Cerebellar cortex (tissue), 1 donor: ENCODE measurements around the gene INPP4B.
"Not testable (repeated sequence)": the region's sequence is repeated elsewhere in the genome, so short reads cannot be mapped to it uniquely, and the experiment has no call there.

Experiments used
- DNase-seq: peaks from one replicate; pipeline ENCODE4 v3.0.0-alpha.2; 2015; ENCODE audit warnings: low spot score

Gene INPP4B

DNA sequence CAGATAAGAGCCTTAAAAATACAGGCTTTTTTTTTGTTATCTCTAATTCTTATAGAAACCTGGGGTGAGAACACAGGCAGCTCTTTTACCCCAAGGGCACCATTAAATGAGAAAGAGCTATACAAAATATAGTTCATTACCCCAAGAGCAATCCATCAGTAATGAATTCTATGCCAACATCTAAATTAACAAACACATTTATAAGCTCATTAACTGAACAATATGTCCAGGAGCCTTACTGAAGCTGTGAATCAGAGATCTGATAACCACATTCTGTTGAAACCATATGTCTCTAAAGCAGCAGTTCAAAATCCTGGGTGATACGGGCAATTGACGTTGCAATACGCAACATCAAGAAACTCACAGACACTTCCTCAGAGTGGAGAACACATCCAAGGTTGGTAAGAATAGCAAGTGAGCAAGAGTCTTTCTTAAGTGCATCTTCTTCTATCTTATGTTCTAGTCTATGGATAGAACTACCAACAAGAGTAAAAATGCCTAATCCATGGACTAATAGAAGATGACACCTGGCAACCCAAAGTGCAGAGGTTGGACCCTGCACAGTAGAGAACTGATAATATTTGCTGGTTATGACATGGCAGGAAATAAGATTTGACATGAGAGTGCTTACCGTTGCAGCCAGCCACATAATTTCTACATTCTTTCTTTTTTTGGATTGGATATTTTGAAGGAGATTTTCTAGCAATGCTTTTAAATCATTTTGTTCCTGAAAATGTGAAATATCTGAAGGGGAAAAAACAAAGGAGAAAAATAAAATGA is 760.4 kb downstream of the INPP4B start:
- DNase-seq, result no peak

DNA sequence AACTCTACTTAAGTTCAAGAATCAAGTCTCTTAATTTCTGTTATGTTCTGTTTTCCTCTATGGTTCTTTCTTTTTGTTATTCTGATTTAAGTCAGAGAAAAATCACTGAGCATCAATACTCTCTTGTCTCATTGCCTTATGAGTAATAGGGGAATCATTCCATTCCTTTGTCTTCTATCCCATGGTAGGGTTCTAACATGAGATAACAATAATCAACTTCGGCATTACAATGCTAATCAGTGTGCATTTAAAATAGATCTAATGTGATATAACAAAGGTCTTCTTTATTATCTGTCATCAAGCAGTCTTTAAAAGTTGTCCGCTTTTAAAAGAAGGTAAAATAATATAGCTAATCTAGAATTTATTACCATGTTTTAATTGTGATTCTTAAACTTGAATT is 762.8 kb downstream of the INPP4B start:
- no peak for DNase-seq

GRCh38 chr4:142081025-142081424 is 765.1 kb downstream of the INPP4B start:
- no peak for DNase-seq

- DNase-seq, result no peak
Measured at GRCh38 chr4:142079959-142080358, 766.1 kb downstream of the INPP4B start.

GRCh38 chr4:142077048-142077447 is 769.1 kb downstream of the INPP4B start:
- DNase-seq, result no peak

DNA sequence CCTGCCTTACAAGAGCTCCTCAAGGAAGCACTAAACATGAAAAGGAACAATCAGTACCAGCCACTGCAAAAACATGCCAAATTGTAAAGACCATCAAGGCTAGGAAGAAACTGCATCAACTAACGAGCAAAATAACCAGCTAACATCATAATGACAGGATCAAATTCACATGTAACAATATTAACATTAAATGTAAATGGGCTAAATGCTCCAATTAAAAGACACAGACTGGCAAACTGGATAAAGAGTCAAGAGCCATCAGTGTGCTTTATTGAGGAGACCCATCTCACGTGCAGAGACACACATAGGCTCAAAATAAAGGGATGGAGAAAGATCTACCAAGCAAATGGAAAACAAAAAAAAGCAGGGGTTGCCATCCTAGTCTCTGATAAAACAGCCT is 777.8 kb downstream of the INPP4B start:
- DNase-seq, result not testable (repeated sequence)

DNA sequence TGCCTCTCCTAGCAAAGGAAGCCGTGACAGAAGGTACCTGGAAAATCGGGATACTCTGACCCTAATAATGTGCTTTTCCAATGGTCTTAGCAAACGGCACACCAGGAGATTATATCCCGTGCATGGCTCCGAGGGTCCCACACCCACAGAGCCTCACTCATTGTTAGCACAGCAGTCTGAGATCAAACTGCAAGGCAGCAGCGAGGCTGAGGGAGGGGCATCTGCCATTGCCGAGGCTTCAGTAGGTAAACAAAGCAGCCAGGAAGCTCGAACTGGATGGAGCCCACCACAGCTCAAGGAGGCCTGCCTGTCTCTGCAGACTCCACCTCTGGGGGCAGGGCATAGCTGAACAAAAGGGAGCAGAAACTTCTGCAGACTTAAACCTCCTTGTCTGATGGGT is 779.5 kb downstream of the INPP4B start:
- not testable (repeated sequence) for DNase-seq

DNA sequence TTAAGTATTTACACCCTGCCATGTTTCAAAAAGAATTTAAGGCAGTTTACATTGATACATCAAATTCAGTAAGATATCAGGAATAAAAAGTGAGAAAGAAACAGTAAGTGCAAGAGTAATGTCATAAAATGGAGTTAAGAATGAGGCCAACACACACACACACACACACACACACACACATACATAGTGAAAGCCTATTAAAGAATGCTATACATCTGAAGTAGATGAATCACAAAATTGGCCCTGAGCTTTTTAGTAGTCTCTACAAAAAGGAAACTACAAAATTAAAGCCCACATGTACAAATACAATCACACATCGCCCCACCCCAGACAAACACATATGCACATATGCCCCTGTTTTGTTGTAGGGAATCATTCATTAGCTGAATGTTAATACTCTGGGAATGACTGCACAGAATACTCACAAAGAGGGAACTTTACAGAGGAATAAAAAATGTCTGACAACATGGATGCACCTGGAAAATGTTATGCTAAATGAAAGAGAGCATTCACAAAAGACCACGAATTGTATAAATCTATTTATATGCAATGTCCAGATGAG is 780.9 kb downstream of the INPP4B start:
- no peak for DNase-seq

DNA sequence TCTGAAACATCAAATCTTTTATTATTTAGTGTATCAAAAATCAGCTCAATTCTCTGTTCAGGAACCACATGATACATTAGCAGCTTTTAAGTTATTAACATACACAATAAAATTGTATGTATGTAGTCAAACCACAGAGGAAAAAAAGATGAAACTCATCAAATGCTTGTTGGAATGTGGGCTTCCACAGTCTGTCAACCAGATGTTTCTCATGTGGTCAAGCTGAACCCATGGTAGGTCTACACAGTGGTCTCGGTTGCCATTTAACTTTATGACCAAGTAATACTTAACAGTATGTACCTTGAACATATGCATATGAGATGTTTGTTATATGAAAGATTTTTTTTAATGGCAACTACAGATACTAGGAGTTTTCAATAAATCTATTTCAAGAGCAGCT is 781.9 kb downstream of the INPP4B start:
- no peak for DNase-seq

- DNase-seq, result no peak
Measured at GRCh38 chr4:142045996-142046395, 800.1 kb downstream of the INPP4B start.

GRCh38 chr4:142044271-142044670 is 801.8 kb downstream of the INPP4B start:
- no peak for DNase-seq

DNA sequence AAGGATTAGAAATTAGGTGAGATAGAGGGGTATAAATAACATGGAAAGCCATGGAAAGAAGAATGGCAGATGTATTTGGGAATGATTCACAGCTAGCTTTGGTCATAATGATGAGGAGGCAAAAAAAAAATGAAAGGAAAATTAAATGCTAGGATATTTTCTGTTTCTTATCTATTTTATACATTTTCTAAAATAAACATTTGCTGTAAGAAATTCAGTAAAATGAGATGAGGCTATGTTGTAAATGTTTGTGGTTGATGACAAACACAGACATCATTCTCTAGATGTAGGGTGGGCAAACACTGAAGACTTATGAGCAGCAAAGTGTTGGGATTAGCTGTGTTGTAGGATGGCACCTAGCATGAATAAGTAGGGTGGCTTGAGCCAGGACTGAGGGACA is 802.6 kb downstream of the INPP4B start:
- no peak for DNase-seq

DNA sequence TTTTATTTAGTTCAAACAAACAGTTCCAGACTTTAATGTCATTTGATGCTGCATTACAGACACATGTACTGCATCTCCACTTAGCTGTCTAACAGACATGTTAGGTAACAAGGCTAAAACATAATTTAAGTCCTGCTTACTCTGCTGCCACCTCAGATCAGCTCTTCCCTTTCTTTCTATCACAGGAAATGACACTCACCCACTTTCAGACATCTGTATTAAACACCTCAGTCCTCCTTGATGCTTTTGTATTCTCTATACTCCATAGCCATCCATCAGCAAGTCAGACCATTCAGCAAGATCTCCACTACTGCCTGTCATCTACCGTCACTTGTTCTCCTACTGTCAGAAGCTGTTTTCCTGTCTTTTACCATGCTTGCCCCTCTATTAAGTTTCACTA is 804.3 kb downstream of the INPP4B start:
- DNase-seq, result no peak

GRCh38 chr4:142040043-142040442 is 806.1 kb downstream of the INPP4B start:
- DNase-seq, result no peak

GRCh38 chr4:142036795-142037583 is 809.1 kb downstream of the INPP4B start:
- DNase-seq, result no peak

- DNase-seq, result no peak
Measured at GRCh38 chr4:142035566-142035965, 810.5 kb downstream of the INPP4B start.

DNA sequence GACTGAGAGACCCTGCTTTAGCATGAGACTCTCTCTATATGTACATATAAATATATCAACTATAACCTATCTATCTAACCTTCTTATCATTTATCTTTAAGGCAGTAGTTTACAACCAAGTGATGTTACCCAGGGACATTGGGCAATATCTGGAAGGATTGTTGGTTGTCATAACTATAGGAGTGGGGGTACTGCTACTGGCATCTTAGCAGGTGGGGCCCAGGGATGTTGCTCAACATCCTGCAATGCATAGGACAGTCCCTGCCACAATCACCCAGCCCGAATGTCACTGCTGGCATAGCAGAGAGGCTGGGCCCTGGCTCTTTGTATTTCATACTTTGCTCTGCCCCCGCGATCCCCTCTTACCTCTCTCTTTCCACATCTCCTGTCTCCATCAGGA is 812.0 kb downstream of the INPP4B start:
- DNase-seq, result no peak

DNA sequence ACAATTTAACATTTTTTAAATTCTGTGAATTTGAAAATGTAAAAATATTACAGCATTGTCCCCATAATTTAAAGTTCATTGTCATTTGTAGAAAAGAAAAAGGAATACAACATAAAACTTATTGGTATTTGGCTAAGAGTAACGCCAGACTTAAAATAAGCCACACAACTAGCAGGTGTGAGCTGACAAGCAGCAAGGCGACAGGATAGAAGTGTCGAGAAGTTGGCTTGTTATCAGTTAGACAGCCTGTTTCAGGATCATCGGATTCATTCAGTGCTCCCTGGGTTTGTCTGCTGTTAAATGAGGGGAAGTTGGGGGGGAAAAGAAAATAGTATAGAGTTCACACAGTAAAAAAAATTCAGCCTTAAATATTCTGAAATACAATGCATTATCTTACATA is 816.1 kb downstream of the INPP4B start:
- DNase-seq, result no peak

GRCh38 chr4:142021761-142022160 is 824.3 kb downstream of the INPP4B start:
- DNase-seq, result no peak

DNA sequence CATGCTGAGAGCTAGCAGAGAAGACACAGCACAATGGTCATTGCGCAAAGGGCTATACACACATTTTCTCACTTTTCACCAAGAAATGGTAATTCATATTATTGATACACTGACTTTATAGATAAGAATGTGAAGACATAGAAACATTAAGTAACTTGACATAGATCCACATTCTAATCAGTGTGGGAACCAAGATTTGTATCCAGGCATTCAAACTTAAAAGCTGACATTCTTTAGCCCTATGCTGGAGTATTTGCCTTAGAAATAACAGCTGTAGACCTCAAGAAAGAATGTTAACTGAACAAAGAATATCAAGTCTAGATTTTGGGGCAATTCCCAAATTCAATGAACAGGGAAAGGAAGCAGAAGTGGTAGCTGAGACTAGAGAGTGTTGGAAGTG is 824.9 kb downstream of the INPP4B start:
- DNase-seq, result no peak

DNA sequence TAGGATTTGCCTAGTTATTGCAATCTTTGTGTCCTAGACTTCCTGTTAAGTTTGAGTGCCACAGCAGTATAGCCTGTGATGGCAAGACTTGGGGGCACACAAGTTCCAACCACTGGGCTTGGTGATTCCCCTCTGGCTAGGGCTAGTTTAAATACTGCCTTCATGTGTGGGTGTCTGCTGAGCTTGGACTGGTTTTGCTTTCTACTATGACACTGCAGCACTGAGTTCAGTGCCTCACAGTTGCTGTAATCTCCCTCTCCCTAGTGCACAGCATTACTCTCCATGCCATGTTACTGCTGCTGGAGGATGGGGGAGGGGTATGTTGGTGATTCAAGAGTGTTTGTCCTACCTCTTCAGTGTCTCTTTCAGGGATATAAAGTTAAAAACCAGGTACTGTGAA is 830.1 kb downstream of the INPP4B start:
- no peak for DNase-seq

- no peak for DNase-seq
Measured at GRCh38 chr4:142009751-142010150, 836.4 kb downstream of the INPP4B start.

DNA sequence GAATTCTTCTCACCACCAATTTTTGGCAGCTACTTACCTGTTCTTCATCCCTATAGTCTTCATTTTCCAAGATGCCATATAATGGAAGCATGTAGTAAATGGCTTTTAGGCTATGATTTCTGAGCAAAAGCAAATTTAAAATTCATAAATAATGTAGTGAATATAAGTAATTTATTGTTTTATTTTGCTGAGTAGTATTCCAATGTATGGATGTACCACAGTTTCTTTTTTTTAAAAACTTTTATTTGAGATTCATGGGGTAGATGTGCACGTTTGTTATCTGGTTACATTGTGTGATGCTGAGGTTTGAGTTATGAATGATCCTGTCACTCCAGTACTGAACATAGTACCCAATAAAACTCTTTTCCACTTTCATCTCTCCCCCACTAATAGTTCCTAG is 840.6 kb downstream of the INPP4B start:
- no peak for DNase-seq
